ENCODE results near the gene TRIM72. TPM values are rescaled to one million over a fixed set of nuclear protein-coding genes. Genes with fewer than 3 reads are reported as not detected.
A peak's percentile ranks its signal among the peaks of the same experiment; 100 is the strongest.

Gene TRIM72
- total RNA-seq, 1 experiment from 2014 or later, result 1.2 TPM

- H3K9me3 Mint-ChIP-seq, result no peaks in the 10 kb centered on the region
- Histone ChIP-seq H3K79me2 (ENCODE audit: insufficient read depth, low read length) (no peaks in the 10 kb centered on the region), H4K91ac (ENCODE audit: insufficient read length, low read depth, low read length) (no peak overlapping the region), H3K9me3 (ENCODE audit: control insufficient read depth, low read depth, low read length) (no peaks in the 10 kb centered on the region), H3K4me1 (ENCODE audit: insufficient read depth, low read length) (peaks cover 1% of the 10 kb centered on the region; the same call in 1 of the 2 replicates), H2BK120ac (ENCODE audit: low read depth, low read length, poor library complexity, severe bottlenecking) (no peak overlapping the region), H3K23me2 (ENCODE audit: insufficient read length, low read depth, low read length, poor library complexity, severe bottlenecking) (no peaks in the 10 kb centered on the region), H3K18ac (ENCODE audit: insufficient read length, low read depth, low read length) (no peak overlapping the region), H2BK12ac (ENCODE audit: insufficient read length, low read depth, low read length) (no peak overlapping the region), H3T11ph (ENCODE audit: low read length) (no peak overlapping the region), H3K9ac (ENCODE audit: extremely low read depth, insufficient read length, low read length) (no peak overlapping the region), H4K8ac (replicated peaks; ENCODE audit: insufficient read length, low read depth, low read length) (no peak overlapping the region), H3K79me1 (ENCODE audit: insufficient read depth, low read depth, low read length, poor library complexity, severe bottlenecking) (no peaks in the 10 kb centered on the region), H2AK5ac (ENCODE audit: insufficient read length, low read length) (no peak overlapping the region), H2BK5ac (ENCODE audit: insufficient read length, low read length) (no peak overlapping the region), H3K4ac (ENCODE audit: low read depth, low read length) (no peak overlapping the region), H3K27me3 (ENCODE audit: insufficient read depth, low read length) (no peaks in the 10 kb centered on the region), H2BK20ac (ENCODE audit: low read depth, low read length, poor library complexity, severe bottlenecking) (no peak overlapping the region), H4K20me1 (ENCODE audit: control insufficient read depth, insufficient read depth, insufficient read length) (no peaks in the 10 kb centered on the region), H3K23ac (ENCODE audit: insufficient read length, low read depth, low read length) (no peak overlapping the region), H3K56ac (ENCODE audit: insufficient read length, low read depth, low read length) (no peak overlapping the region), H3K4me2 (ENCODE audit: insufficient read depth, insufficient read length, low read length) (no peak overlapping the region), H4K5ac (ENCODE audit: insufficient read length, low read depth, low read length) (no peak overlapping the region), H2BK15ac (ENCODE audit: low read depth, low read length) (no peak overlapping the region), H2AFZ (ENCODE audit: low read length) (no peak overlapping the region), H3K27ac (ENCODE audit: insufficient read length, low read depth, low read length) (no peak overlapping the region), H3K14ac (ENCODE audit: insufficient read depth, low read length) (no peak overlapping the region)
- no peak for DNase-seq
- no peak overlapping the region for H3K4me3 Mint-ChIP-seq
- H3K27ac Mint-ChIP-seq, result peak overlapping the region in 1 of 3 experiments; percentile 9; a peak in 1 of 7 replicates
- TF ChIP-seq CTCF (conservative IDR thresholded peaks at IDR 0.05), result no peak
- no peaks in the 10 kb centered on the region for H3K27me3 Mint-ChIP-seq (ENCODE audit: low read depth)
- H3K36me3 Mint-ChIP-seq (ENCODE audit: insufficient read depth in 1 of 3, low read depth in 3 of 3), result no peaks in the 10 kb centered on the region
- WGBS (ENCODE audit: extremely low coverage, insufficient read length, low lambda C conversion rate), result no CpG with 5 or more reads among the region's 5 CpGs
- peaks cover 12 to 15% of the 10 kb centered on the region in 2 experiments; a peak in 3 of 4 replicates for H3K4me1 Mint-ChIP-seq
Observed at GRCh38 chr16:31253642-31254045, 39.7 kb downstream of the TRIM72 start.
